ENCODE results near the gene SMOC1.

Gene SMOC1

GRCh38 chr14:70032447-70032846 lies 153.2 kb downstream of the SMOC1 start:
- FAIRE-seq, result no peak
- TF ChIP-seq CTCF (IDR thresholded peaks at IDR 0.05; ENCODE audit: insufficient read depth, missing control alignments), result no peak
- DNase-seq (ENCODE audit: insufficient read length, low spot score), result no peak

GRCh38 chr14:70033116-70033515 lies 153.9 kb downstream of the SMOC1 start:
- no peak for TF ChIP-seq CTCF (IDR thresholded peaks at IDR 0.05; ENCODE audit: insufficient read depth, missing control alignments)
- no peak for FAIRE-seq
- no peak for DNase-seq (ENCODE audit: insufficient read length, low spot score)

GRCh38 chr14:70033561-70033960 lies 154.3 kb downstream of the SMOC1 start:
- DNase-seq (ENCODE audit: insufficient read length, low spot score), result no peak
- TF ChIP-seq CTCF (IDR thresholded peaks at IDR 0.05; ENCODE audit: insufficient read depth, missing control alignments), result no peak
- FAIRE-seq, result no peak

GRCh38 chr14:70034257-70034656 lies 155.0 kb downstream of the SMOC1 start:
- no peak for FAIRE-seq
- DNase-seq (ENCODE audit: insufficient read length, low spot score), result no peak

GRCh38 chr14:70036665-70037064 lies 157.4 kb downstream of the SMOC1 start:
- FAIRE-seq (no peak), DNase-seq (ENCODE audit: insufficient read length, low spot score) (no peak)

More at GRCh38 chr14:70034257-70034656, 155.0 kb downstream of the SMOC1 start:
- no peak for TF ChIP-seq CTCF (IDR thresholded peaks at IDR 0.05; ENCODE audit: insufficient read depth, missing control alignments)

GRCh38 chr14:70043001-70043400 lies 163.8 kb downstream of the SMOC1 start:
- DNase-seq (ENCODE audit: insufficient read length, low spot score) (no peak), FAIRE-seq (no peak)
- TF ChIP-seq CTCF (IDR thresholded peaks at IDR 0.05; ENCODE audit: insufficient read depth, missing control alignments), result no peak

More at GRCh38 chr14:70036665-70037064, 157.4 kb downstream of the SMOC1 start:
- peak; percentile 27 for TF ChIP-seq CTCF (IDR thresholded peaks at IDR 0.05; ENCODE audit: insufficient read depth, missing control alignments)

GRCh38 chr14:70045310-70045709 lies 166.1 kb downstream of the SMOC1 start:
- no peak for DNase-seq (ENCODE audit: insufficient read length, low spot score)
- FAIRE-seq, result no peak

More at GRCh38 chr14:70045310-70045709, 166.1 kb downstream of the SMOC1 start:
- TF ChIP-seq CTCF (IDR thresholded peaks at IDR 0.05; ENCODE audit: insufficient read depth, missing control alignments), result no peak

Measured in D721Med (cell line).